SK-N-SH (cell line): ENCODE data around the gene CYTH4.

Experiments used
- ELF1 ChIP-seq: IDR thresholded peaks from 2 replicates; pipeline ENCODE4 v1.4.0; 2012
- EP300 ChIP-seq, 2 experiments: IDR thresholded peaks; 2 replicates each; pipeline versions ENCODE4 v1.4.0 to v1.6.1; 2012; ENCODE audit warnings: borderline replicate concordance in 1 of 2, low read depth in 1 of 2, low read length in 1 of 2
- MXI1 ChIP-seq: IDR thresholded peaks from 2 replicates; pipeline ENCODE4 v1.6.1; 2012; ENCODE audit warnings: mild to moderate bottlenecking, low read depth, low read length, improper control_type of control experiment
- POLR2AphosphoS5 ChIP-seq: IDR thresholded peaks from 2 replicates; pipeline ENCODE4 v1.6.1; 2012; ENCODE audit warnings: low read depth, low read length
- RCOR1 ChIP-seq: fragments of 150-350 bp; IDR thresholded peaks from 2 replicates; pipeline ENCODE4 v1.6.1; 2017; ENCODE audit warnings: antibody characterized with exemption, low read length
- RFX5 ChIP-seq: IDR thresholded peaks from 2 replicates; pipeline ENCODE4 v1.6.1; 2012; ENCODE audit warnings: mild to moderate bottlenecking, improper control_type of control experiment, low read length
- TEAD4 ChIP-seq: IDR thresholded peaks from 2 replicates; pipeline ENCODE4 v1.4.0; 2012; ENCODE audit warnings: mild to moderate bottlenecking, borderline replicate concordance; ENCODE audit not compliant: insufficient read depth
- USF1 ChIP-seq: IDR thresholded peaks from 2 replicates; pipeline ENCODE4 v1.4.0; 2012; ENCODE audit warnings: low read depth, borderline replicate concordance
- TF ChIP-seq, protein P1 (sequence below): fragments of 200-600 bp; sonication (generic); IDR thresholded peaks from 2 replicates; pipeline ENCODE4 v1.6.1; 2017; ENCODE audit warnings: antibody characterized with exemption, mild to moderate bottlenecking, moderate library complexity
- TF ChIP-seq, protein P2 (sequence below): fragments of 150-350 bp; IDR thresholded peaks from 2 replicates; pipeline ENCODE4 v1.6.1; 2017; ENCODE audit warnings: antibody characterized with exemption, low read length, low read depth, borderline replicate concordance

- TF ChIP-seq, protein P1, sequence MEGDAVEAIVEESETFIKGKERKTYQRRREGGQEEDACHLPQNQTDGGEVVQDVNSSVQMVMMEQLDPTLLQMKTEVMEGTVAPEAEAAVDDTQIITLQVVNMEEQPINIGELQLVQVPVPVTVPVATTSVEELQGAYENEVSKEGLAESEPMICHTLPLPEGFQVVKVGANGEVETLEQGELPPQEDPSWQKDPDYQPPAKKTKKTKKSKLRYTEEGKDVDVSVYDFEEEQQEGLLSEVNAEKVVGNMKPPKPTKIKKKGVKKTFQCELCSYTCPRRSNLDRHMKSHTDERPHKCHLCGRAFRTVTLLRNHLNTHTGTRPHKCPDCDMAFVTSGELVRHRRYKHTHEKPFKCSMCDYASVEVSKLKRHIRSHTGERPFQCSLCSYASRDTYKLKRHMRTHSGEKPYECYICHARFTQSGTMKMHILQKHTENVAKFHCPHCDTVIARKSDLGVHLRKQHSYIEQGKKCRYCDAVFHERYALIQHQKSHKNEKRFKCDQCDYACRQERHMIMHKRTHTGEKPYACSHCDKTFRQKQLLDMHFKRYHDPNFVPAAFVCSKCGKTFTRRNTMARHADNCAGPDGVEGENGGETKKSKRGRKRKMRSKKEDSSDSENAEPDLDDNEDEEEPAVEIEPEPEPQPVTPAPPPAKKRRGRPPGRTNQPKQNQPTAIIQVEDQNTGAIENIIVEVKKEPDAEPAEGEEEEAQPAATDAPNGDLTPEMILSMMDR, result no peak
- TF ChIP-seq RCOR1 (no peak), RFX5 (no peak), MXI1 (no peak), USF1 (no peak), POLR2AphosphoS5 (no peak), EP300 (IDR thresholded peaks at IDR 0.05; ENCODE audit: borderline replicate concordance in 1 of 2, low read depth in 1 of 2, low read length in 1 of 2) (no peak), TEAD4 (no peak), ELF1 (no peak)
- TF ChIP-seq, protein P2, sequence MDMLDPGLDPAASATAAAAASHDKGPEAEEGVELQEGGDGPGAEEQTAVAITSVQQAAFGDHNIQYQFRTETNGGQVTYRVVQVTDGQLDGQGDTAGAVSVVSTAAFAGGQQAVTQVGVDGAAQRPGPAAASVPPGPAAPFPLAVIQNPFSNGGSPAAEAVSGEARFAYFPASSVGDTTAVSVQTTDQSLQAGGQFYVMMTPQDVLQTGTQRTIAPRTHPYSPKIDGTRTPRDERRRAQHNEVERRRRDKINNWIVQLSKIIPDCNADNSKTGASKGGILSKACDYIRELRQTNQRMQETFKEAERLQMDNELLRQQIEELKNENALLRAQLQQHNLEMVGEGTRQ, result no peak
These were observed 53.5 kb downstream of the CYTH4 start for GRCh38 chr22:37335806-37336199.
